Measurements from ENCODE around the gene YTHDF1. TPM values are rescaled to one million over a fixed set of nuclear protein-coding genes. Genes with fewer than 3 reads are reported as not detected.

Gene YTHDF1
- total RNA-seq, 1 donor from 2014 or later, result 22.2 TPM

- peaks cover 36% of the 10 kb centered on the region for H3K27me3 ChIP-seq (ENCODE audit: low read depth)
- TF ChIP-seq, protein P1, sequence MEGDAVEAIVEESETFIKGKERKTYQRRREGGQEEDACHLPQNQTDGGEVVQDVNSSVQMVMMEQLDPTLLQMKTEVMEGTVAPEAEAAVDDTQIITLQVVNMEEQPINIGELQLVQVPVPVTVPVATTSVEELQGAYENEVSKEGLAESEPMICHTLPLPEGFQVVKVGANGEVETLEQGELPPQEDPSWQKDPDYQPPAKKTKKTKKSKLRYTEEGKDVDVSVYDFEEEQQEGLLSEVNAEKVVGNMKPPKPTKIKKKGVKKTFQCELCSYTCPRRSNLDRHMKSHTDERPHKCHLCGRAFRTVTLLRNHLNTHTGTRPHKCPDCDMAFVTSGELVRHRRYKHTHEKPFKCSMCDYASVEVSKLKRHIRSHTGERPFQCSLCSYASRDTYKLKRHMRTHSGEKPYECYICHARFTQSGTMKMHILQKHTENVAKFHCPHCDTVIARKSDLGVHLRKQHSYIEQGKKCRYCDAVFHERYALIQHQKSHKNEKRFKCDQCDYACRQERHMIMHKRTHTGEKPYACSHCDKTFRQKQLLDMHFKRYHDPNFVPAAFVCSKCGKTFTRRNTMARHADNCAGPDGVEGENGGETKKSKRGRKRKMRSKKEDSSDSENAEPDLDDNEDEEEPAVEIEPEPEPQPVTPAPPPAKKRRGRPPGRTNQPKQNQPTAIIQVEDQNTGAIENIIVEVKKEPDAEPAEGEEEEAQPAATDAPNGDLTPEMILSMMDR (IDR thresholded peaks at IDR 0.05; ENCODE audit: borderline replicate concordance), result no peak
- no peak for DNase-seq
- H3K9me3 ChIP-seq (replicated peaks), result no peaks in the 10 kb centered on the region
- no peaks in the 10 kb centered on the region for H3K36me3 ChIP-seq
- H3K27ac ChIP-seq (replicated peaks), result no peak overlapping the region
- no peaks in the 10 kb centered on the region for H3K4me1 ChIP-seq
- H3K4me3 ChIP-seq, result no peak overlapping the region
- intact Hi-C loops (cut with micrococcal nuclease), result no loop called here
Measured at GRCh38 chr20:63186084-63186483, 29.8 kb downstream of the YTHDF1 start.

DNA sequence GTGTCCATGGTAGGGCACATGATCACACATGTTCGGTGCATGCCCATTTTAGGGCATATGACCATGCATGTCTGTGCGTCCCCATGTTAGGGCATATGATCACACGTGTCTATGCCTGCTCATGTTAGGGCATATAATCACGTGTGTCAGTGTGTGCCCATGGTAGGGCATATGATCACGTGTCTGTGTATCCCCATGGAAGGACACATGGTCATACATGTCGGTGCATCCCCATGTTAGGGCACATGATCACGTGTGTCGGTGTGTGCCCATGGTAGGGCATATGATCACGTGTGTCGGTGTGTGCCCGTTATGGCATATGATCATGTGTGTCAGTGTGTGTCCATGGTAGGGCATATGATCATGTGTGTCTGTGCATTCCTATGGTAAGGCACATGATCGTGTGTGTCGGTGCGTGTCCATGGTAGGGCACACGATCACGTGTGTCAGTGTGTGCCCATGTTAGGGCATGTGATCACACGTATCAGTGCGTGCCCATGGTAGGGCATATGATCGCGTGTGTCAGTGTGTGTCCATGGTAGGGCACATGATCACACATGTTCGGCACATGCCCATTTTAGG lies 30.6 kb downstream of the YTHDF1 start:
- intact Hi-C loops (cut with micrococcal nuclease), result no loop called here
- Histone ChIP-seq H3K27ac (replicated peaks) (no peak overlapping the region), H3K9me3 (replicated peaks) (no peaks in the 10 kb centered on the region), H3K36me3 (no peaks in the 10 kb centered on the region), H3K4me3 (no peak overlapping the region), H3K4me1 (no peaks in the 10 kb centered on the region), H3K27me3 (ENCODE audit: low read depth) (peaks cover 44% of the 10 kb centered on the region)
- TF ChIP-seq, protein P1 (IDR thresholded peaks at IDR 0.05; ENCODE audit: borderline replicate concordance), result no peak
- DNase-seq, result no peak

DNA sequence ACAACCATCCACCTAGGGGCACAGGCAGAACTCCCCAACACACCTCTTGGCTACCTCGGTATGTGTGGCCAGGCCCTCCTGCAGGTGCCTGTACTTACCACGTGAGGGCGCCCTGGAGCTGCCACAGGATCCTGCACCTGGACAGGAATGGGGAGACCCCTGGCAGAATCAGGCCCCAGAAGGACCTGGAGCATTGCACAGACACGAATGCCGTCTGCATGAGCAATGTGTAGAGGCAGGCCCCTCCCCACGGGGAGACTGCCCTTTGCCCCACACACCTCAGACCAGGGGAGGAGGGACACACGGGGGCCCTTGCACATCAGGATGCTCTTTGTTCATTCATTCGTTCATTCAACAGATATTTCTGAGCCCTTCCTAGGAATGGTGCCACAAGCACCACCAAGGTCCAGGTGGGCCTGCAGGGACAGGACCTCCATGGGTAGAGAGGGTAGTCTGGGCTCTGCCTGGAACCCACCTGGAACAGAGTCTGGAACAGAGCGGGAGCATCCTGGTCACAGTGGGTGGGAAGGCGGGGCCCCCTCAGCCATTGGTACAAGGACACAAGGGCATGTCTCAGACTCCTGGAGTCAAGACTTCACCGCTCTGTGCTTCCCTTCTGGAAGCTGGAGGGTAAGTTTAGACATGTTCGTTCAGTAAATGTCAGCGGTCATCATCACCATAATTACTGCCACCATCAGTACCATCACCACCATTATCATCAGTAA lies 32.3 kb downstream of the YTHDF1 start:
- Histone ChIP-seq H3K4me3 (no peak overlapping the region), H3K9me3 (replicated peaks) (no peaks in the 10 kb centered on the region), H3K36me3 (no peaks in the 10 kb centered on the region), H3K4me1 (peaks cover 9% of the 10 kb centered on the region), H3K27ac (replicated peaks) (no peak overlapping the region), H3K27me3 (ENCODE audit: low read depth) (peaks cover 61% of the 10 kb centered on the region)
- DNase-seq, result no peak
- TF ChIP-seq, protein P1 (IDR thresholded peaks at IDR 0.05; ENCODE audit: borderline replicate concordance), result peak; percentile 77
- intact Hi-C loops (cut with micrococcal nuclease), result no loop called here

- Histone ChIP-seq H3K4me1 (peaks cover 14% of the 10 kb centered on the region), H3K36me3 (no peaks in the 10 kb centered on the region), H3K27me3 (ENCODE audit: low read depth) (peaks cover 67% of the 10 kb centered on the region), H3K9me3 (replicated peaks) (no peaks in the 10 kb centered on the region), H3K27ac (replicated peaks) (no peak overlapping the region), H3K4me3 (no peak overlapping the region)
- intact Hi-C loops (cut with micrococcal nuclease), result no loop called here
- no peak for DNase-seq
- TF ChIP-seq, protein P1 (IDR thresholded peaks at IDR 0.05; ENCODE audit: borderline replicate concordance), result no peak
Measured at GRCh38 chr20:63182946-63183415, 33.0 kb downstream of the YTHDF1 start.

- intact Hi-C loops (cut with micrococcal nuclease), result no loop called here
Measured at GRCh38 chr20:63182425-63182824, 33.5 kb downstream of the YTHDF1 start.

More at GRCh38 chr20:63182425-63182824, 33.5 kb downstream of the YTHDF1 start:
- no peak for DNase-seq
- no peak overlapping the region for H3K4me3 ChIP-seq
- TF ChIP-seq, protein P1 (IDR thresholded peaks at IDR 0.05; ENCODE audit: borderline replicate concordance), result no peak
- H3K36me3 ChIP-seq, result no peaks in the 10 kb centered on the region
- peaks cover 73% of the 10 kb centered on the region for H3K27me3 ChIP-seq (ENCODE audit: low read depth)
- H3K27ac ChIP-seq (replicated peaks), result no peak overlapping the region
- no peaks in the 10 kb centered on the region for H3K9me3 ChIP-seq (replicated peaks)
- peaks cover 20% of the 10 kb centered on the region for H3K4me1 ChIP-seq

All from left ventricle myocardium inferior (tissue), 1 donor.